ENCODE data around the gene NES.
A peak's percentile ranks its signal among the peaks of the same experiment; 100 is the strongest.

Gene NES, protein sequence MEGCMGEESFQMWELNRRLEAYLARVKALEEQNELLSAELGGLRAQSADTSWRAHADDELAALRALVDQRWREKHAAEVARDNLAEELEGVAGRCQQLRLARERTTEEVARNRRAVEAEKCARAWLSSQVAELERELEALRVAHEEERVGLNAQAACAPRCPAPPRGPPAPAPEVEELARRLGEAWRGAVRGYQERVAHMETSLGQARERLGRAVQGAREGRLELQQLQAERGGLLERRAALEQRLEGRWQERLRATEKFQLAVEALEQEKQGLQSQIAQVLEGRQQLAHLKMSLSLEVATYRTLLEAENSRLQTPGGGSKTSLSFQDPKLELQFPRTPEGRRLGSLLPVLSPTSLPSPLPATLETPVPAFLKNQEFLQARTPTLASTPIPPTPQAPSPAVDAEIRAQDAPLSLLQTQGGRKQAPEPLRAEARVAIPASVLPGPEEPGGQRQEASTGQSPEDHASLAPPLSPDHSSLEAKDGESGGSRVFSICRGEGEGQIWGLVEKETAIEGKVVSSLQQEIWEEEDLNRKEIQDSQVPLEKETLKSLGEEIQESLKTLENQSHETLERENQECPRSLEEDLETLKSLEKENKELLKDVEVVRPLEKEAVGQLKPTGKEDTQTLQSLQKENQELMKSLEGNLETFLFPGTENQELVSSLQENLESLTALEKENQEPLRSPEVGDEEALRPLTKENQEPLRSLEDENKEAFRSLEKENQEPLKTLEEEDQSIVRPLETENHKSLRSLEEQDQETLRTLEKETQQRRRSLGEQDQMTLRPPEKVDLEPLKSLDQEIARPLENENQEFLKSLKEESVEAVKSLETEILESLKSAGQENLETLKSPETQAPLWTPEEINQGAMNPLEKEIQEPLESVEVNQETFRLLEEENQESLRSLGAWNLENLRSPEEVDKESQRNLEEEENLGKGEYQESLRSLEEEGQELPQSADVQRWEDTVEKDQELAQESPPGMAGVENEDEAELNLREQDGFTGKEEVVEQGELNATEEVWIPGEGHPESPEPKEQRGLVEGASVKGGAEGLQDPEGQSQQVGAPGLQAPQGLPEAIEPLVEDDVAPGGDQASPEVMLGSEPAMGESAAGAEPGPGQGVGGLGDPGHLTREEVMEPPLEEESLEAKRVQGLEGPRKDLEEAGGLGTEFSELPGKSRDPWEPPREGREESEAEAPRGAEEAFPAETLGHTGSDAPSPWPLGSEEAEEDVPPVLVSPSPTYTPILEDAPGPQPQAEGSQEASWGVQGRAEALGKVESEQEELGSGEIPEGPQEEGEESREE (N-terminal part only)

GRCh38 chr1:156676820-156677615 lies at the start of gene NES:
Gene NES (minus strand): TSS chr1:156677407. CDS start chr1:156677264, 143 bp downstream.
- DNase-seq (ENCODE audit: low read depth, low spot score): no peak
- H3K27ac ChIP-seq: no peak within 1 kb of the TSS

- no peak for DNase-seq (ENCODE audit: low read depth, low spot score)
- H3K27ac ChIP-seq: peak overlapping the region; percentile 85
Observed at GRCh38 chr1:156726549-156727226, 49.5 kb upstream of the NES start.

- DNase-seq (ENCODE audit: low read depth, low spot score): no peak
Observed at GRCh38 chr1:156725683-156726280, 48.6 kb upstream of the NES start.

DNA sequence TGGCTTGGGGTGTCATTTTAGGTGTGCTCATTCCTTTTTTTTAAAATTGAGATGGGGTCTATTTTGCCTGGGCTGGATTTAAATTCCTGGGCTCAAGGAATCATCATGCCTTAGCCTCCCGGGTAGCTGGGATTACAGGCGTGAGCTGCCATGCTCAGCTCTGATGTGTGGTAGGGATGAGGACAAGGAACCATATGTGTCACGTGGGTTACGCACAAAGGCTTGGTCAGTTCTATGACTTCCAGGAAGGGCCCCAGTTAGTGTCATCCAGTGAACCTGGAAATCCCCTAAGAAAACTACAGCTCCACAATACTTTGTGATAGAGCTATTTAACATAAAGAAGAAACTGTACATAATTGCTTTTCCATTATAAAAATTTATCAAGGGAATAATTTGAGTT lies 44.3 kb upstream of the NES start:
- DNase-seq (ENCODE audit: low read depth, low spot score): no peak
- no peak overlapping the region for H3K27ac ChIP-seq

More at GRCh38 chr1:156725683-156726280, 48.6 kb upstream of the NES start:
- H3K27ac ChIP-seq: peak overlapping the region; percentile 85

DNA sequence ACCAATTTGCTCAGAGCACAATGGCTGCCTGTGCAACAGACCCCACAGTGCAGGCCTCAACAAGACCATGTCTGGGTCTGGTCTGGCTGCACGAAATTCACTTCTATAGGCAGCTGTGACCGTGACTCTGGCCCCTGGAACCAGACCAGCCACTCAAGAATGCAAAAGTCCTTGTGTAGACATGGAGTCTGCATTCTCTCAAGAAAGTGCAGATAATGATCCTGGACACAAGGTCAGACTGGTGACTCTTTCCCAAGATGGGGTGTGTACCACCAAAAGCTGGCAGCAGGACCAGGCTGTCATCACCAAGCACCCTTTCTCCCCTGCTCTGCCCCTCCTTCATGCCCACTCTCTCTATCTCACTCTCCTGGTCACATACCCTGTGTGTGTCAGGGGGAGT lies 43.9 kb upstream of the NES start:
- no peak for DNase-seq (ENCODE audit: low read depth, low spot score)
- H3K27ac ChIP-seq: no peak overlapping the region

DNA sequence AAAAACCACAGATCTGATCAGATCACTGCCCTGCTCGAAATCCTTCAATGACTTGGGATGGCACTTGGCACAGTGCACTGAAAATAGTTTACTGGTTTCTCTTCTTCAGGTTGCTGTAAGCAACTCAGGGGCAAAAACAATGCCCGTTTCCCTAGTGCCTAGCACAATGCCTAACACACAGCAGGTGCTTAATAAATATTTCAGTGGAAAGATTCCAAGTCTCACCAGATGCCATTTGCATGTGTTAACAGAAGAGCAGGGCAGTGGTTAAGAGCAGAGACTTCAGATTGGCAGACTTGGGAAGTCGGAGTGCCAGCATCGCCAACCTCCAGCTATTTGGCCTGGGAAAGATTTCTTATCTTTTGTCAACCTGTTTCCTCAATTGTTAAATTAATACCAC lies 40.1 kb upstream of the NES start:
- no peak overlapping the region for H3K27ac ChIP-seq
- DNase-seq (ENCODE audit: low read depth, low spot score): no peak

GRCh38 chr1:156714830-156715229 lies 37.6 kb upstream of the NES start:
- no peak overlapping the region for H3K27ac ChIP-seq
- DNase-seq (ENCODE audit: low read depth, low spot score): no peak

DNA sequence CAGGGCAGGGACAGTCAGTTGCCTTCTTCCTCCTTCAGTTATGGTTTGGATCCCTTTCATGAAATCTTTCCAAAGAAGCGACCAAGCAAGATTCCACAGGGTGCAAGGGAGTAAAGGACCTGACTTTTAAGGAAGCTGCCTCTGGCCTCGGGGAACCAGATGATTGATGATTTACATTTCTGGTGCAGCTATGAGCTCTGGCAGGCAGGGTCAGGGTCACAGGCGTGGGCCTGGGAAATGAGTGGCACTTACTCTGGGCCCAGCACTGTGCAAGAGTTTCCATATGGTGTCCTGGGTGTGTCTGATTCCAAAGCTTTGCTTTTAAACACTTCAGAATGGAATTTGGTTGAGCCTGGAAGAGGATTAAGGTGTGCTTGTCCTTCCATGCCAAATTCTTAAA lies 35.4 kb upstream of the NES start:
- no peak for DNase-seq (ENCODE audit: low read depth, low spot score)
- H3K27ac ChIP-seq: no peak overlapping the region

DNA sequence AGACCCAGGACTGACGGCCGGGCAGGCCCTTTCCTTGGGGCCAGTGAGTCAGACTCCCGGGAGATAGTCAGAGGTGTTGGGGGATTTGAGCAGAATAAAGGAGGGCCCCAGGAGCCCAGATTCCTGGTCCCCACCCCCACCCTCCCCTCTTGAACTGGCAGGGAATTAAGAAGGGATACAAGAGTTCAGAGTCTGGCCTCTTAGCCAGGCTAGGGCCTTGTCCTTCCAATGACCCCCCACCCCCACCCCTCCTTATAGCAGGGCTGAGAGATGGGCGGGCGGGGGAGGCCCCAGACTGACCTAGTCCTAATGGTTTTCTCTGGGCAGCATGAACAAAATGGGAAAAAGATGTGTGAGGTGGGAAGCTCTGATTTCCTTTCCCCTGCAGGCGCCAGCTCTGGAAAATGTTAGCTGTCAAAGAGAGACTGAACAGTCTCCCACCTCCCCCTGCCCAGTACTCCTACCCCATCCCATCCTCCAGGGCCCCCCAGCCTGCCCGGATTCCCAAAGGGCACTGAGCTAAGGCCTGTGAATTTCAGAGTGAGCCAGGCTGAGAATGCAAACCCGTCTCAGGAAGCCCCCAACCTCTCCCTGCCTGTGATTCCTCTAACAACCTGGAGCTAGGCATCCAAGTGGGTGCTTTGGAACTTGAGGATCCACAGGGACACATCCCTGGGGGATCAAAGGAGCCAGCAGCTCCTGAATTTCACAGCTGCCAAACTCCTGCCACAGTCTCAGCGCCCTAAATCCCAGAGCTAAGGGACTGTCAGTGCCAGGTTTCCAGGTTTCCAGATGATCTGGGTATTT lies 34.0 kb upstream of the NES start:
- no peak overlapping the region for H3K27ac ChIP-seq
- DNase-seq (ENCODE audit: low read depth, low spot score): no peak

GRCh38 chr1:156709757-156710489 lies 32.7 kb upstream of the NES start:
- DNase-seq (ENCODE audit: low read depth, low spot score): no peak
- no peak overlapping the region for H3K27ac ChIP-seq

- no peak for DNase-seq (ENCODE audit: low read depth, low spot score)
- no peak overlapping the region for H3K27ac ChIP-seq
Observed at GRCh38 chr1:156709031-156709430, 31.8 kb upstream of the NES start.

- no peak for DNase-seq (ENCODE audit: low read depth, low spot score)
- no peak overlapping the region for H3K27ac ChIP-seq
Observed at GRCh38 chr1:156708218-156708661, 31.0 kb upstream of the NES start.

DNA sequence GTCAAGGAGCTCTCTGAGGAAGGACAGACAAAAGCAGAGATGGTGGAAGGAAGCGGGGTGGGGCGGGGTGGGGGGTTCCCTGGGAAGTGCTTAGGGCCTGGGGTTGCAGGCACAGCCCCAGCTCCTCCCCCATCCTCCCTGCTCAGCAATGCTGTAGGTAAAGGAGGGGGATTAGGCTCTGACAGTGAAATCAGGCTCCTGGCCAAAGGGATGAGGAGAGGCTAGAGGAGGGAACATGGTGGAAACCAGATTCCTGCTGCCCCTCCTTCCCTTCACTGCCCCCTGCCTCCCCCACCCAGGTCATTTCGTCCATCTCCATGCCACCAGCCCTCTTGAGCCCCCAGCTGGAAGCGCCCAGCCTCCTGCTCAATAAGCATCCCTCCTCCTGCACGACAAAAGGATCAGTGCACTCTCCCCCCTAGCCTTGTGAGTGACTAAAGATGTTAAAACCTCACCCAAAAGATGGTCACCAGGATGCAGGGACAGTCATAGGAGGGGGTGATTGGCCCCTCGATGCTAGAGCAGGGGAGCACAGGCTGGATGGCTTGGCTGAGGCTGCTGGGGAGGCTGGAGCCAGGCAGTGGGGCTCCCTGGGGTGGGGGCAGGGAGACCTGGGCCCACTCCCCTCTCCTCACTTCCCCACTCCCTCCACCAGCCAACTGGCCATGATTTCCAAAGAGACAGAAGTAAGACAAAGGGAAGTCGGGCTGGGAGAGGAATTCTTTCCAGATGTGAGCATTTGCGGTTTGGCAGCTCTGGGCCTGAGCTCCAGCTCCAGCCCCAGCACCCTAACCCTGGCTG lies 30.4 kb upstream of the NES start:
- H3K27ac ChIP-seq: no peak overlapping the region
- no peak for DNase-seq (ENCODE audit: low read depth, low spot score)

DNA sequence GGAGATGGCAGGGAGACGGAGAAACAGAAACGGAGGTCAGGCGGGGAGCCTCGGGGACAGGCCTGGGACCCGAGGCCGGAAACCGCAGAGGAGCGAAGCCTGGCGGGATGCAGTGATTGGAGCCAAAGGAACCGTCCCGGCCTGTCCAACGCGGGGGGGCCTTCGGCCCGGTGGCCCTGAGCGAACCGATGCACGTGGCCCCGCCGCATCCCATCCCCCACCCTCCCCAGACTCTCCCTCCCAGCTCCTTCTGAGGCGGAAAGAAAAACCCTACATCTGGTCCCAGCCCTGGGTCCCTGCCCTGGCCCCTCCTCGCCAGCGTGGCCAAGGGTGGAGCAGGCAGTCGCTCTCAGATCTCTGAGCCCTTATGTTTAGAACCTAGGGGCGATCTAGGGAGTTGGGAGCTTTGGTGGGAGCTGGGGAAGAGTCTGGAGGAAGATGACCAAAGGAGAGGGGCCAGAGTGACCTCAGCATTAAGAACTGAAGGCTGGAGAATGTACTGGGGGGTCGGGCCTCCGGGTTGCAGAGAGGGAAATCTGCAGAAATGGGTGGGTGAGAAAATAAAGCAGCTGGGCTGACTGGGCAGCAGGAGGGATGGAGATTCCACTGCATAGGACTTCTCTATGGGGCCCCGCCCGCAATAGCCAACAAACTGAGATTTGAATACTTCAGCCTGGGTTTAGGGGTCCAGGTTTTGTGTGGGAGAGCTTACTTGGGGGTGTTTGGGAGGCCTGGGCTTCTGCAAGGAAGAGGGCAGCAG lies 29.6 kb upstream of the NES start:
- DNase-seq (ENCODE audit: low read depth, low spot score): no peak

DNA sequence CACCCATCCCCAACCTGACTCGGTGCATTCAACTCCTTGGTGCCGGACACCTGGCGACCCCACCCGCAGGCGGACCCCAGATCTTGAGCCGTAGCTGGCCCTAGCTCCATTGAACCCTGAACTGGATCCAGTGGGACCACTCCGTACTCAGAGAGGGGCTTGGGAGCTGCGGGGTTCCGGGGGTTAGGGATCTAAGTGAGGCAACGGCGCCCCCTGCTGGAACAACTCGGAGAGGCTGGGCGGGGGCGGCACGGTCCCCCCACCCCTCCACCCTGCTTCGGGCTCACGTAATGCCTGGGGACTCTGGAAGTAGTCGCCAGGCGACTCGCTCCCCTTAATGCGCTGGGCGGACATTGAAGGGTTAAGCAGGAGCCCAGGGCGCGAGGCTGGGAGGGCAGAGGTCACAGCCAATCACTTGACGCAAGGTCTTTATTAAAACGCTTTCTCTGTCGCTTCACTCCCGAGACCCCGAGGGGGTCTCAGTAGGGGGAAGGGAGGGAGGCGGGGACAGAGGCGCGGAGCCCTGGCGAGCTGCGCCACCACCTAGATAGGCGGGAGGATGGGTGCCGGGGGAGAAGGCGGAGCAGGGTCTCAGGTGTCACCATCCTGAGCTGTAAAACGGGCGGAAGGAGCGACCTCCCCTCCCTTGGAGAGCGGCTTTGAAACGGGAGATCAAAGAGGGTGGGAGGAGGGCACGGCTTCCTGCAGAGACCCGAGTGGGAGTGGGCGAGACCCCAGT lies 28.9 kb upstream of the NES start:
- DNase-seq (ENCODE audit: low read depth, low spot score): no peak

More for the DNA sequence above, 29.6 kb upstream of the NES start:
- H3K27ac ChIP-seq: no peak overlapping the region

More for the DNA sequence above, 28.9 kb upstream of the NES start:
- no peak overlapping the region for H3K27ac ChIP-seq

All from epithelial cell of prostate (primary cell).